GM12878 (cell line): ENCODE measurements around the gene CATSPERZ. TPM values are rescaled to one million over a fixed set of nuclear protein-coding genes. Genes with fewer than 3 reads are reported as not detected.

ENCODE experiments used
- ATAC-seq: fragments of 200-7000 bp; cut with Tn5 transposase; 3 replicates; pipeline ENCODE4 v1.9.1; 2020; ENCODE audit warnings: mild to moderate bottlenecking, moderate library complexity
- BruUV-seq: library from RNA; stranded (reverse); fragments of 400-500 nt; replicated peaks from 2 replicates; lab custom pipeline; 2021; lab: Mats Ljungman, UMichigan
- CTCF ChIA-PET: fragments of 300-600 bp; sonication (Branson Sonifier 250); formaldehyde crosslinking; extraction: SDS; loops from one replicate; lab custom pipeline; 2021; ENCODE audit warnings: inconsistent platforms; lab: Yijun Ruan, JAX
- POLR2A ChIA-PET: fragments of 350-600 bp; formaldehyde crosslinking; extraction: SDS; loops from one replicate; lab custom pipeline; 2021; ENCODE audit warnings: inconsistent platforms; lab: Charles Lee
- RAD21 ChIA-PET: fragments of 300-600 bp; sonication (Branson Sonifier 250); formaldehyde crosslinking; loops from one replicate; lab custom pipeline; 2023; ENCODE audit warnings: antibody characterized with exemption; ENCODE audit not compliant: unreplicated experiment; lab: Charles Lee
- SMC1A ChIA-PET: fragments of 300-600 bp; sonication (Branson Sonifier 250); formaldehyde crosslinking; loops from one replicate; lab custom pipeline; 2023; ENCODE audit not compliant: unreplicated experiment, uncharacterized antibody; lab: Charles Lee
- DNase-seq: peaks from one replicate; pipeline ENCODE4 v3.0.0-alpha.2; 2011; ENCODE audit warnings: low read depth, low spot score
- FAIRE-seq: peaks from 3 replicates; lab custom pipeline; 2011; peaks lifted over from hg19 to GRCh38; lab: Jason Lieb, UNC
- H2AFZ ChIP-seq: 2 replicates; pipeline ENCODE4 v1.6.0; 2011; ENCODE audit warnings: low read depth, low read length, control low read depth; ENCODE audit not compliant: control insufficient read depth
- H3K27ac ChIP-seq: 2 replicates; pipeline ENCODE4 v1.5.1; 2011; ENCODE audit warnings: control low read depth; ENCODE audit not compliant: control insufficient read depth, insufficient read depth
- H3K27me3 ChIP-seq, 2 experiments: replicated peaks in 1 of 2; 2 replicates each; pipeline versions ENCODE4 v1.6.0 to v1.6.1; 2011; ENCODE audit warnings: low read length in 1 of 2; ENCODE audit not compliant: control insufficient read depth in 2 of 2, insufficient read depth in 2 of 2
- H3K36me3 ChIP-seq, 2 experiments: 2 replicates each; pipeline ENCODE4 v1.5.1; 2011; ENCODE audit warnings: low read length in 1 of 2; ENCODE audit not compliant: control insufficient read depth in 2 of 2, insufficient read depth in 2 of 2
- H3K4me1 ChIP-seq: 2 replicates; pipeline ENCODE4 v1.6.1; 2011; ENCODE audit warnings: mild to moderate bottlenecking, low read length, moderate library complexity, mixed read lengths; ENCODE audit not compliant: control insufficient read depth, insufficient read depth
- H3K4me2 ChIP-seq: 2 replicates; pipeline ENCODE4 v1.6.0; 2011; ENCODE audit warnings: control low read depth; ENCODE audit not compliant: control insufficient read depth, insufficient read depth
- H3K4me3 ChIP-seq: fragments of 200-600 bp; sonication (generic); 2 replicates; pipeline ENCODE4 v1.5.1; 2016
- H3K79me2 ChIP-seq: 2 replicates; pipeline ENCODE4 v1.6.0; 2011; ENCODE audit warnings: low read length; ENCODE audit not compliant: control insufficient read depth, insufficient read depth
- H3K9ac ChIP-seq: 2 replicates; pipeline ENCODE4 v1.8.0; 2011; ENCODE audit warnings: low read length, control low read depth, mixed read lengths; ENCODE audit not compliant: control insufficient read depth, insufficient read depth
- H3K9me3 ChIP-seq: replicated peaks from 3 replicates; pipeline ENCODE4 v1.5.1; 2011; ENCODE audit warnings: mild to moderate bottlenecking, low read length; ENCODE audit not compliant: control insufficient read depth, insufficient read depth
- H4K20me1 ChIP-seq: 2 replicates; pipeline ENCODE4 v1.6.0; 2011; ENCODE audit not compliant: control insufficient read depth, insufficient read depth
- RBBP5 ChIP-seq: fragments of 200-600 bp; sonication (generic); conservative IDR thresholded peaks from 2 replicates; pipeline ENCODE4 v1.6.1; 2016
- YY1 ChIP-seq: IDR thresholded peaks from 2 replicates; pipeline ENCODE4 v1.6.1; 2011; ENCODE audit warnings: low read depth, mild to moderate bottlenecking, low read length
- WGBS: methylation state at CpG from one replicate; pipeline ENCODE4 v1.1.6; 2016; ENCODE audit warnings: low lambda C conversion rate; ENCODE audit not compliant: insufficient replicate concordance, insufficient coverage; ENCODE audit errors: missing lambda C conversion rate; 5-methylcytosine and 5-hydroxymethylcytosine counted together
- in situ Hi-C: fragments of 300-500 bp; cut with MboI; formaldehyde crosslinking; loops from 9 replicates; pipeline ENCODE4 v1.14.3; 2018; ENCODE audit warnings: mixed read lengths
- intact Hi-C: fragments of 100-400 bp; cut with micrococcal nuclease; formaldehyde crosslinking; loops from one replicate; pipeline ENCODE4 v1.14.2; 2022; ENCODE audit not compliant: unreplicated experiment
- polyA plus RNA-seq, 11 experiments: library from polyadenylated mRNA; depleted of rRNA in 4 of 11; unstranded in 6 of 11; stranded (reverse) in 5 of 11; fragments of >200 nt; fragmentation: Nextera tagmentation in 4 of 11; fragmentation: Illumina TruSeq in 1 of 11; extraction: Ambion mirVana in 4 of 11; extraction: Trizol in 1 of 11; gene quantifications; 1 replicate in 1 of 11; 2 replicates in 10 of 11; pipeline versions ENCODE4 v1.2.1 to v1.2.3, GENCODE V29; 2011 to 2016; ENCODE audit warnings: inconsistent platforms in 2 of 11, missing spikeins in 2 of 11, low read depth in 1 of 11
- total RNA-seq, 4 experiments: library from RNA; depleted of rRNA in 3 of 4; stranded (reverse); fragments of >200 nt in 3 of 4; fragmentation: Illumina TruSeq in 1 of 4; extraction: Trizol in 1 of 4; gene quantifications; 2 replicates each; pipeline versions ENCODE4 v1.2.1 to v1.2.3, GENCODE V29; 2013 to 2021
- TF ChIP-seq, protein P1 (sequence below): fragments of 450-650 bp; IDR thresholded peaks from 2 replicates; pipeline ENCODE4 v1.6.1; 2018; ENCODE audit warnings: borderline replicate concordance, mild to moderate bottlenecking; ENCODE audit not compliant: partially characterized antibody

The CATSPERZ gene
- total and polyA plus RNA-seq, 10 of the 15 experiments (the other 5 are each of a cell fraction or from before 2014, with no cell fraction given): 0.12 to 0.31 TPM; not detected in 8

DNA sequence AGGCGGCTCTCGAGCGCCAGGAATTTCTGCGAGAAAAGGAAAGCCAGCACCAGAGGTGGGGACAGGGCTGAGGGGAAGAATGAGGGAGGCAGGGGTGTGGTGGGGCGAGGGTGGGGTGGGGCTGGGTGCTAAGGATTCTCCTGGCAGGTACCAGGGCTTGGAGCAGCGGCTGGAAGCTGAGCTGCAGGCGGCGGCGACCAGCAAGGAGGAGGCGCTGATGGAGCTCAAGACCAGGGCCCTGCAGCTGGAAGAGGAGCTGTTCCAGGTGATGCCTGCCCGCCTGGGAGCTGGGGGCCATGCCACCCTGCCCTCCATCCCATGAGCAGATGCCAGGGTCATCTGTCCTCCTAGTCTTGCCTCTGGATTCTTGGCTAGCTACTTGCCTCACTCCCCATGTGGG is 49.2 kb downstream of the CATSPERZ start (continued):
- TF ChIP-seq, protein P1, sequence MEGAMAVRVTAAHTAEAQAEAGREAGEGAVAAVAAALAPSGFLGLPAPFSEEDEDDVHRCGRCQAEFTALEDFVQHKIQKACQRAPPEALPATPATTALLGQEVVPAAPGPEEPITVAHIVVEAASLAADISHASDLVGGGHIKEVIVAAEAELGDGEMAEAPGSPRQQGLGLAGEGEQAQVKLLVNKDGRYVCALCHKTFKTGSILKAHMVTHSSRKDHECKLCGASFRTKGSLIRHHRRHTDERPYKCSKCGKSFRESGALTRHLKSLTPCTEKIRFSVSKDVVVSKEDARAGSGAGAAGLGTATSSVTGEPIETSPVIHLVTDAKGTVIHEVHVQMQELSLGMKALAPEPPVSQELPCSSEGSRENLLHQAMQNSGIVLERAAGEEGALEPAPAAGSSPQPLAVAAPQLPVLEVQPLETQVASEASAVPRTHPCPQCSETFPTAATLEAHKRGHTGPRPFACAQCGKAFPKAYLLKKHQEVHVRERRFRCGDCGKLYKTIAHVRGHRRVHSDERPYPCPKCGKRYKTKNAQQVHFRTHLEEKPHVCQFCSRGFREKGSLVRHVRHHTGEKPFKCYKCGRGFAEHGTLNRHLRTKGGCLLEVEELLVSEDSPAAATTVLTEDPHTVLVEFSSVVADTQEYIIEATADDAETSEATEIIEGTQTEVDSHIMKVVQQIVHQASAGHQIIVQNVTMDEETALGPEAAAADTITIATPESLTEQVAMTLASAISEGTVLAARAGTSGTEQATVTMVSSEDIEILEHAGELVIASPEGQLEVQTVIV: no peak

- no peaks in the 10 kb centered on the region for H3K4me1 ChIP-seq
- BruUV-seq: no TSS peak
- no peaks in the 10 kb centered on the region for H3K79me2 ChIP-seq
- H3K4me2 ChIP-seq: no peak overlapping the region
- no peak overlapping the region for H3K4me3 ChIP-seq
- no peaks in the 10 kb centered on the region for H3K9me3 ChIP-seq
- RAD21 ChIA-PET: no interaction called here
- H3K27ac ChIP-seq: no peak overlapping the region
- H3K36me3 ChIP-seq: peaks cover 0 to 6% of the 10 kb centered on the region in 2 experiments; a peak in 2 of 4 replicates
- SMC1A ChIA-PET: no interaction called here
- intact Hi-C loops: no loop called here
- WGBS: 80% methylated on average over 18 of the region's 18 CpGs
- no peaks in the 10 kb centered on the region for H4K20me1 ChIP-seq
- FAIRE-seq (no peak), DNase-seq (no peak), ATAC-seq (no peak)
- no peak overlapping the region for H2AFZ ChIP-seq
- CTCF ChIA-PET: interaction anchor here (1.4 to 7.3 kb wide), 2 partner anchors 33 to 145 kb away, joined by 4 to 143 read pairs; partner anchors contain the start of genes FERMT3, PRDX5 and TRMT112
- in situ Hi-C loops: no loop called here
- POLR2A ChIA-PET: interaction anchor here (2.0 kb wide), 1 partner anchor 11 kb away, joined by 6 read pairs; the partner anchor contains the start of gene CCDC88B
- no peak for TF ChIP-seq YY1
- no peak for TF ChIP-seq RBBP5
- TF ChIP-seq, all 136 proteins: peak for 0
- Histone ChIP-seq H3K27me3 (no peaks in the 10 kb centered on the region), H3K9ac (no peak overlapping the region)
Measured at GRCh38 chr11:64351136-64351631, 51.0 kb downstream of the CATSPERZ start.
